HG02870 (cell line): Measurements from ENCODE around the gene SSBP2.

Source experiments
- ATAC-seq: cut with Tn5 transposase; IDR thresholded peaks from one replicate; pipeline ENCODE4 v1.9.1; 2021; ENCODE audit warnings: mild to moderate bottlenecking, moderate library complexity; ENCODE audit not compliant: unreplicated experiment

Gene SSBP2

GRCh38 chr5:81400375-81400774 lies 350.5 kb downstream of the SSBP2 start:
- no peak for ATAC-seq

GRCh38 chr5:81398741-81399140 lies 352.2 kb downstream of the SSBP2 start:
- ATAC-seq = no peak

GRCh38 chr5:81397176-81397575 lies 353.7 kb downstream of the SSBP2 start:
- ATAC-seq = no peak

GRCh38 chr5:81395262-81395661 lies 355.6 kb downstream of the SSBP2 start:
- no peak for ATAC-seq

GRCh38 chr5:81393783-81394718 lies 356.8 kb downstream of the SSBP2 start, which contains the start of gene ACOT12:
TSS of gene ACOT12 (minus strand) at chr5:81394134. CDS start at chr5:81394114, 20 bp downstream.
- no peak for ATAC-seq

- no peak for ATAC-seq
Measured at GRCh38 chr5:81393430-81393782, 357.5 kb downstream of the SSBP2 start.

GRCh38 chr5:81389025-81389424 lies 361.9 kb downstream of the SSBP2 start:
- no peak for ATAC-seq

GRCh38 chr5:81388169-81388568 lies 362.7 kb downstream of the SSBP2 start:
- ATAC-seq = no peak

- ATAC-seq = no peak
Measured at GRCh38 chr5:81383867-81384266, 367.0 kb downstream of the SSBP2 start.

- ATAC-seq = no peak
Measured at GRCh38 chr5:81371354-81371876, 379.5 kb downstream of the SSBP2 start.

GRCh38 chr5:81370912-81371311 lies 380.0 kb downstream of the SSBP2 start:
- no peak for ATAC-seq

- ATAC-seq = no peak
Measured at GRCh38 chr5:81365541-81365940, 385.4 kb downstream of the SSBP2 start.

- no peak for ATAC-seq
Measured at GRCh38 chr5:81363093-81363871, 387.6 kb downstream of the SSBP2 start.
